ENCODE measurements around the gene ATP8B4.
"Not testable (repeated sequence)": the region's sequence is repeated elsewhere in the genome, so short reads cannot be mapped to it uniquely, and the experiment has no call there.

ATP8B4 gene

GRCh38 chr15:50135031-50135551 is 16.1 kb upstream of the ATP8B4 start:
- Histone ChIP-seq H3K79me2 (ENCODE audit: insufficient read depth, low read length) (no peaks in the 10 kb centered on the region), H3K9me3 (ENCODE audit: insufficient read depth, low read length, severe bottlenecking) (no peaks in the 10 kb centered on the region), H3K27me3 (ENCODE audit: insufficient read depth, low read length, poor library complexity) (no peaks in the 10 kb centered on the region), H3K36me3 (ENCODE audit: insufficient read depth, low read length) (no peaks in the 10 kb centered on the region), H3K4me3 (ENCODE audit: low read depth in 1 of 2, low read length in 2 of 2) (no peak overlapping the region), H4K20me1 (ENCODE audit: insufficient read depth, low read length) (no peaks in the 10 kb centered on the region), H3K4me1 (ENCODE audit: insufficient read depth, low read length) (no peaks in the 10 kb centered on the region), H3K4me2 (ENCODE audit: insufficient read depth, low read length) (no peak overlapping the region), H3K27ac (ENCODE audit: low read length) (no peak overlapping the region), H3K9ac (ENCODE audit: low read depth, low read length) (no peak overlapping the region), H2AFZ (ENCODE audit: low read depth, low read length) (no peak overlapping the region)
- ATAC-seq (ENCODE audit: insufficient read depth, low read depth) = no peak
- no peak for DNase-seq
- TF ChIP-seq EZH2 (IDR thresholded peaks at IDR 0.05; ENCODE audit: borderline replicate concordance, low read depth, low read length, severe bottlenecking) (no peak), CTCF (IDR thresholded peaks at IDR 0.05; ENCODE audit: borderline replicate concordance, extremely low read depth, low read length, poor library complexity, severe bottlenecking) (no peak)

GRCh38 chr15:50134524-50135024 is 15.5 kb upstream of the ATP8B4 start:
- no peak overlapping the region for H2AFZ ChIP-seq (ENCODE audit: low read depth, low read length)
- H3K4me1 ChIP-seq (ENCODE audit: insufficient read depth, low read length) = no peaks in the 10 kb centered on the region
- H3K27ac ChIP-seq (ENCODE audit: low read length) = no peak overlapping the region
- H3K36me3 ChIP-seq (ENCODE audit: insufficient read depth, low read length) = no peaks in the 10 kb centered on the region
- no peak for ATAC-seq (ENCODE audit: insufficient read depth, low read depth)
- no peaks in the 10 kb centered on the region for H3K79me2 ChIP-seq (ENCODE audit: insufficient read depth, low read length)
- H4K20me1 ChIP-seq (ENCODE audit: insufficient read depth, low read length) = no peaks in the 10 kb centered on the region
- H3K4me3 ChIP-seq (ENCODE audit: low read depth in 1 of 2, low read length in 2 of 2) = no peak overlapping the region
- no peaks in the 10 kb centered on the region for H3K9me3 ChIP-seq (ENCODE audit: insufficient read depth, low read length, severe bottlenecking)
- TF ChIP-seq EZH2 (IDR thresholded peaks at IDR 0.05; ENCODE audit: borderline replicate concordance, low read depth, low read length, severe bottlenecking) = no peak
- TF ChIP-seq CTCF (IDR thresholded peaks at IDR 0.05; ENCODE audit: borderline replicate concordance, extremely low read depth, low read length, poor library complexity, severe bottlenecking) = no peak
- no peak overlapping the region for H3K9ac ChIP-seq (ENCODE audit: low read depth, low read length)
- no peaks in the 10 kb centered on the region for H3K27me3 ChIP-seq (ENCODE audit: insufficient read depth, low read length, poor library complexity)
- H3K4me2 ChIP-seq (ENCODE audit: insufficient read depth, low read length) = no peak overlapping the region
- no peak for DNase-seq

GRCh38 chr15:50132251-50132984 is 13.4 kb upstream of the ATP8B4 start:
- not testable (repeated sequence) for H4K20me1 ChIP-seq (ENCODE audit: insufficient read depth, low read length); H3K4me1 ChIP-seq (ENCODE audit: insufficient read depth, low read length); H3K27me3 ChIP-seq (ENCODE audit: insufficient read depth, low read length, poor library complexity); H3K9me3 ChIP-seq (ENCODE audit: insufficient read depth, low read length, severe bottlenecking); H3K9ac ChIP-seq (ENCODE audit: low read depth, low read length); H2AFZ ChIP-seq (ENCODE audit: low read depth, low read length); H3K79me2 ChIP-seq (ENCODE audit: insufficient read depth, low read length); DNase-seq; ATAC-seq (ENCODE audit: insufficient read depth, low read depth); H3K36me3 ChIP-seq (ENCODE audit: insufficient read depth, low read length); H3K27ac ChIP-seq (ENCODE audit: low read length); H3K4me3 ChIP-seq (ENCODE audit: low read depth in 1 of 2, low read length in 2 of 2); H3K4me2 ChIP-seq (ENCODE audit: insufficient read depth, low read length)

GRCh38 chr15:50131617-50132016 is 12.6 kb upstream of the ATP8B4 start:
- H3K9ac ChIP-seq (ENCODE audit: low read depth, low read length) = no peak overlapping the region
- no peak overlapping the region for H3K4me3 ChIP-seq (ENCODE audit: low read depth in 1 of 2, low read length in 2 of 2)
- no peaks in the 10 kb centered on the region for H3K27me3 ChIP-seq (ENCODE audit: insufficient read depth, low read length, poor library complexity)
- no peaks in the 10 kb centered on the region for H3K79me2 ChIP-seq (ENCODE audit: insufficient read depth, low read length)
- H4K20me1 ChIP-seq (ENCODE audit: insufficient read depth, low read length) = no peaks in the 10 kb centered on the region
- TF ChIP-seq CTCF (IDR thresholded peaks at IDR 0.05; ENCODE audit: borderline replicate concordance, extremely low read depth, low read length, poor library complexity, severe bottlenecking) = no peak
- TF ChIP-seq EZH2 (IDR thresholded peaks at IDR 0.05; ENCODE audit: borderline replicate concordance, low read depth, low read length, severe bottlenecking) = no peak
- no peak for ATAC-seq (ENCODE audit: insufficient read depth, low read depth)
- no peak overlapping the region for H3K4me2 ChIP-seq (ENCODE audit: insufficient read depth, low read length)
- H2AFZ ChIP-seq (ENCODE audit: low read depth, low read length) = no peak overlapping the region
- H3K4me1 ChIP-seq (ENCODE audit: insufficient read depth, low read length) = no peaks in the 10 kb centered on the region
- no peak overlapping the region for H3K27ac ChIP-seq (ENCODE audit: low read length)
- no peak for DNase-seq
- H3K9me3 ChIP-seq (ENCODE audit: insufficient read depth, low read length, severe bottlenecking) = no peaks in the 10 kb centered on the region
- no peaks in the 10 kb centered on the region for H3K36me3 ChIP-seq (ENCODE audit: insufficient read depth, low read length)

Measured in DND-41 (cell line).